PFSK-1 (cell line): Measurements from ENCODE around the gene MBNL1.

Experiments
- FOXP2 ChIP-seq: optimal IDR thresholded peaks from 2 replicates; pipeline ENCODE3; 2011; ENCODE audit warnings: borderline replicate concordance, control low read depth, inconsistent platforms; ENCODE audit not compliant: insufficient read depth; ENCODE audit errors: extremely low read length, extremely low read depth
- POLR2AphosphoS5 ChIP-seq: IDR thresholded peaks from 2 replicates; pipeline ENCODE4 v1.6.1; 2012; ENCODE audit warnings: low read depth, mild to moderate bottlenecking, control low read depth, low read length, moderate library complexity
- REST ChIP-seq, 2 experiments: IDR thresholded peaks; 2 replicates each; pipeline versions ENCODE4 v1.6.1 to v1.8.0; 2011 to 2012; ENCODE audit warnings: low read depth in 2 of 2, low read length in 2 of 2, control low read depth in 1 of 2, inconsistent platforms in 1 of 2, mild to moderate bottlenecking in 1 of 2, moderate library complexity in 1 of 2; ENCODE audit not compliant: insufficient read depth in 1 of 2
- SIN3A ChIP-seq: IDR thresholded peaks from 2 replicates; pipeline ENCODE4 v1.6.1; 2012; ENCODE audit warnings: mild to moderate bottlenecking, low read length, moderate library complexity, borderline replicate concordance; ENCODE audit not compliant: insufficient read depth
- TAF1 ChIP-seq: IDR thresholded peaks from 2 replicates; pipeline ENCODE4 v1.6.1; 2012; ENCODE audit warnings: low read length, control low read depth, borderline replicate concordance; ENCODE audit not compliant: insufficient read depth

MBNL1 gene

GRCh38 chr3:152289708-152290107 is 21.0 kb downstream of the MBNL1 start:
- no peak for TF ChIP-seq SIN3A
- TF ChIP-seq FOXP2, result no peak
- no peak for TF ChIP-seq TAF1
- no peak for TF ChIP-seq POLR2AphosphoS5
- TF ChIP-seq REST (IDR thresholded peaks at IDR 0.05; ENCODE audit: insufficient read depth in 1 of 2, low read depth in 2 of 2, low read length in 2 of 2), result no peak

- TF ChIP-seq REST (IDR thresholded peaks at IDR 0.05; ENCODE audit: insufficient read depth in 1 of 2, low read depth in 2 of 2, low read length in 2 of 2) (no peak), FOXP2 (no peak), TAF1 (no peak), SIN3A (no peak), POLR2AphosphoS5 (no peak)
Measured at GRCh38 chr3:152290374-152290773, 21.6 kb downstream of the MBNL1 start.

- TF ChIP-seq REST (IDR thresholded peaks at IDR 0.05; ENCODE audit: insufficient read depth in 1 of 2, low read depth in 2 of 2, low read length in 2 of 2), result no peak
- TF ChIP-seq SIN3A, result no peak
- TF ChIP-seq FOXP2, result no peak
- no peak for TF ChIP-seq TAF1
- no peak for TF ChIP-seq POLR2AphosphoS5
Measured at GRCh38 chr3:152291238-152291637, 22.5 kb downstream of the MBNL1 start.

GRCh38 chr3:152291649-152292066 is 22.9 kb downstream of the MBNL1 start:
- no peak for TF ChIP-seq POLR2AphosphoS5
- no peak for TF ChIP-seq FOXP2
- TF ChIP-seq SIN3A, result no peak
- no peak for TF ChIP-seq TAF1
- no peak for TF ChIP-seq REST (IDR thresholded peaks at IDR 0.05; ENCODE audit: insufficient read depth in 1 of 2, low read depth in 2 of 2, low read length in 2 of 2)

- TF ChIP-seq SIN3A, result no peak
- TF ChIP-seq POLR2AphosphoS5, result no peak
- no peak for TF ChIP-seq FOXP2
- TF ChIP-seq TAF1, result no peak
- TF ChIP-seq REST (IDR thresholded peaks at IDR 0.05; ENCODE audit: insufficient read depth in 1 of 2, low read depth in 2 of 2, low read length in 2 of 2), result no peak
Measured at GRCh38 chr3:152292366-152292765, 23.6 kb downstream of the MBNL1 start.
